Loucy (cell line): ENCODE results near the gene POLE4.

Experiments
- H2AFZ ChIP-seq: fragments of 200-600 bp; sonication (generic); 2 replicates; pipeline ENCODE4 v1.6.0; 2016; ENCODE audit warnings: antibody characterized with exemption, mild to moderate bottlenecking, low read length, moderate library complexity
- H3F3A ChIP-seq: fragments of 200-600 bp; 2 replicates; pipeline ENCODE4 v1.6.0; 2016; ENCODE audit warnings: antibody characterized with exemption, low read depth, mild to moderate bottlenecking
- H3K27me3 ChIP-seq: fragments of 200-600 bp; sonication (generic); 2 replicates; pipeline ENCODE4 v1.6.1; 2014; ENCODE audit warnings: low read length, mild to moderate bottlenecking; ENCODE audit not compliant: insufficient read depth, poor library complexity, severe bottlenecking
- H3K36me3 ChIP-seq: fragments of 200-600 bp; sonication (generic); 2 replicates; pipeline ENCODE4 v1.6.1; 2016; ENCODE audit warnings: low read length; ENCODE audit not compliant: insufficient read depth
- H3K4me1 ChIP-seq: fragments of 200-600 bp; sonication (generic); 2 replicates; pipeline ENCODE4 v1.5.1; 2014; ENCODE audit warnings: low read length, mild to moderate bottlenecking; ENCODE audit not compliant: insufficient read depth, poor library complexity, severe bottlenecking
- H3K4me2 ChIP-seq: fragments of 200-600 bp; sonication (generic); 2 replicates; pipeline ENCODE4 v1.6.0; 2014; ENCODE audit warnings: antibody characterized with exemption, low read length, low read depth, mild to moderate bottlenecking; ENCODE audit not compliant: poor library complexity, severe bottlenecking
- H3K4me3 ChIP-seq: fragments of 200-600 bp; sonication (generic); 2 replicates; pipeline ENCODE4 v1.5.1; 2014; ENCODE audit warnings: low read length, mild to moderate bottlenecking, mixed read lengths; ENCODE audit not compliant: poor library complexity, severe bottlenecking
- H3K79me2 ChIP-seq: fragments of 200-600 bp; sonication (generic); 2 replicates; pipeline ENCODE4 v1.6.1; 2014; ENCODE audit warnings: low read length; ENCODE audit not compliant: insufficient read depth
- H3K9ac ChIP-seq: fragments of 200-600 bp; sonication (generic); 2 replicates; pipeline ENCODE4 v1.6.0; 2014; ENCODE audit warnings: mild to moderate bottlenecking, low read depth, low read length, moderate library complexity; ENCODE audit not compliant: poor library complexity, severe bottlenecking
- H3K9me2 ChIP-seq: fragments of 200-600 bp; sonication (generic); replicated peaks from 2 replicates; pipeline ENCODE4 v1.6.1; 2016; ENCODE audit warnings: low read depth, low read length, mixed read lengths
- H3K9me3 ChIP-seq: fragments of 200-600 bp; sonication (generic); 2 replicates; pipeline ENCODE4 v1.6.1; 2014; ENCODE audit warnings: mild to moderate bottlenecking, antibody characterized with exemption, low read length, low read depth; ENCODE audit not compliant: insufficient read depth
- H4K20me1 ChIP-seq: fragments of 200-600 bp; sonication (generic); 2 replicates; pipeline ENCODE4 v1.6.0; 2014; ENCODE audit warnings: antibody characterized with exemption, low read length, mild to moderate bottlenecking; ENCODE audit not compliant: insufficient read depth, poor library complexity, severe bottlenecking
- CTCF ChIP-seq: fragments of 200-600 bp; sonication (generic); conservative IDR thresholded peaks from 2 replicates; pipeline ENCODE4 v1.5.1; 2014; ENCODE audit warnings: mild to moderate bottlenecking, antibody characterized with exemption, low read length
- EZH2phosphoT487 ChIP-seq: fragments of 200-600 bp; IDR thresholded peaks from 2 replicates; pipeline ENCODE4 v1.6.1; 2018; ENCODE audit warnings: antibody characterized with exemption, mild to moderate bottlenecking, moderate library complexity, borderline replicate concordance

POLE4 gene

GRCh38 chr2:74917702-74918619 lies 40.5 kb upstream of the POLE4 start:
- Histone ChIP-seq H4K20me1 (no peaks in the 10 kb centered on the region), H3K79me2 (no peaks in the 10 kb centered on the region), H3K4me3 (no peak overlapping the region), H3K9me3 (no peaks in the 10 kb centered on the region), H3F3A (no peaks in the 10 kb centered on the region), H3K36me3 (no peaks in the 10 kb centered on the region), H3K4me1 (peaks cover 18% of the 10 kb centered on the region), H3K4me2 (no peak overlapping the region), H3K9me2 (no peaks in the 10 kb centered on the region), H3K27me3 (no peaks in the 10 kb centered on the region), H2AFZ (no peak overlapping the region), H3K9ac (no peak overlapping the region)
- TF ChIP-seq EZH2phosphoT487 = no peak
- TF ChIP-seq CTCF = no peak; the same call in 1 of the 2 replicates

GRCh38 chr2:74919827-74920226 lies 38.6 kb upstream of the POLE4 start:
- no peaks in the 10 kb centered on the region for H4K20me1 ChIP-seq
- no peaks in the 10 kb centered on the region for H3K27me3 ChIP-seq
- H3F3A ChIP-seq = no peaks in the 10 kb centered on the region
- no peaks in the 10 kb centered on the region for H3K36me3 ChIP-seq
- H3K79me2 ChIP-seq = no peaks in the 10 kb centered on the region
- H3K9ac ChIP-seq = no peak overlapping the region
- H3K4me1 ChIP-seq = peaks cover 25% of the 10 kb centered on the region
- H3K9me3 ChIP-seq = no peaks in the 10 kb centered on the region
- H3K4me2 ChIP-seq = peak overlapping the region; percentile 54
- H2AFZ ChIP-seq = peak overlapping the region; percentile 78; the same call in 1 of the 2 replicates
- peak overlapping the region; percentile 59 for H3K4me3 ChIP-seq
- TF ChIP-seq EZH2phosphoT487 = no peak
- peak; percentile 83 for TF ChIP-seq CTCF
- H3K9me2 ChIP-seq = no peaks in the 10 kb centered on the region

GRCh38 chr2:74921236-74921736 lies 37.2 kb upstream of the POLE4 start:
- Histone ChIP-seq H3K4me3 (no peak overlapping the region), H3F3A (no peaks in the 10 kb centered on the region), H3K27me3 (no peaks in the 10 kb centered on the region), H3K4me1 (peaks cover 18% of the 10 kb centered on the region), H3K79me2 (no peaks in the 10 kb centered on the region), H3K9me3 (no peaks in the 10 kb centered on the region), H3K4me2 (no peak overlapping the region), H3K36me3 (no peaks in the 10 kb centered on the region), H3K9me2 (no peaks in the 10 kb centered on the region), H2AFZ (no peak overlapping the region), H3K9ac (no peak overlapping the region), H4K20me1 (no peaks in the 10 kb centered on the region)
- 0 out of 2 replicates have a peak, but pooled peaks have one; percentile 19 for TF ChIP-seq CTCF
- no peak for TF ChIP-seq EZH2phosphoT487
